CD4-positive, CD25-positive, alpha-beta regulatory T cell (primary cell): ENCODE data around the gene SWT1. TPM values are rescaled to one million over a fixed set of nuclear protein-coding genes. Genes with fewer than 3 reads are reported as not detected.
A peak's percentile ranks its signal among the peaks of the same experiment; 100 is the strongest.

Experiments
- ATAC-seq, 2 donors: fragments of 150-1000 bp; cut with Tn5 transposase; one replicate each; pipeline ENCODE4 v1.10.0; 2021; ENCODE audit warnings: low read depth in 2 of 2, moderate number of reproducible peaks in 2 of 2, moderate library complexity in 1 of 2
- DNase-seq, 3 donors: peaks; one replicate each; pipeline versions ENCODE4 v3.0.0 to v3.0.0-alpha.2; 2012 to 2022; ENCODE audit warnings: mixed read lengths in 1 of 3
- H3K27ac ChIP-seq: one replicate; pipeline ENCODE4 v1.7.0; 2013; ENCODE audit warnings: mild to moderate bottlenecking, low read length; ENCODE audit not compliant: insufficient read depth, poor library complexity, severe bottlenecking
- H3K27me3 ChIP-seq: one replicate; pipeline ENCODE4 v1.7.0; 2013; ENCODE audit warnings: low read length; ENCODE audit not compliant: control insufficient read depth, insufficient read depth
- H3K36me3 ChIP-seq: one replicate; pipeline ENCODE4 v1.7.0; 2013; ENCODE audit warnings: mild to moderate bottlenecking, low read length, moderate library complexity; ENCODE audit not compliant: control insufficient read depth, insufficient read depth
- H3K4me1 ChIP-seq: 2 replicates; pipeline ENCODE4 v1.7.0; 2013; ENCODE audit warnings: mild to moderate bottlenecking, low read length; ENCODE audit not compliant: insufficient read depth, control insufficient read depth, poor library complexity, severe bottlenecking
- H3K4me3 ChIP-seq: one replicate; pipeline ENCODE4 v1.7.0; 2013; ENCODE audit warnings: low read depth, mild to moderate bottlenecking, low read length, moderate library complexity
- H3K9me3 ChIP-seq, 2 experiments: 1 replicate in 1 of 2; 2 replicates in 1 of 2; pipeline ENCODE4 v1.7.0; 2013; ENCODE audit warnings: low read length in 2 of 2, mild to moderate bottlenecking in 1 of 2, moderate library complexity in 1 of 2; ENCODE audit not compliant: control insufficient read depth in 2 of 2
- H3K27ac Mint-ChIP-seq, 3 donors: one replicate each; pipeline ENCODE4 v1.8.0; 2020 to 2022; ENCODE audit warnings: mild to moderate bottlenecking in 3 of 3, mixed read lengths in 3 of 3, moderate library complexity in 2 of 3
- H3K27me3 Mint-ChIP-seq: one replicate; pipeline ENCODE4 v1.8.0; 2022; ENCODE audit warnings: mild to moderate bottlenecking, mixed read lengths
- H3K36me3 Mint-ChIP-seq: one replicate; pipeline ENCODE4 v1.8.0; 2020; ENCODE audit warnings: mixed read lengths
- H3K4me1 Mint-ChIP-seq, 4 donors: one replicate each; pipeline ENCODE4 v1.8.0; 2020 to 2022; ENCODE audit warnings: mixed read lengths in 4 of 4, mild to moderate bottlenecking in 1 of 4
- H3K4me3 Mint-ChIP-seq, 4 donors: one replicate each; pipeline ENCODE4 v1.8.0; 2020 to 2022; ENCODE audit warnings: mild to moderate bottlenecking in 4 of 4, mixed read lengths in 4 of 4, moderate library complexity in 3 of 4
- H3K9me3 Mint-ChIP-seq, 7 donors: one replicate each; pipeline ENCODE4 v1.8.0; 2020 to 2022; ENCODE audit warnings: mixed read lengths in 7 of 7, mild to moderate bottlenecking in 3 of 7, moderate library complexity in 2 of 7
- polyA plus RNA-seq, 4 donors: library from polyadenylated mRNA; unstranded; fragments of 300-500 nt; fragmentation: Illumina TruSeq; gene quantifications; one replicate each; pipeline ENCODE4 v1.2.3, GENCODE V29; 2021
- total RNA-seq: library from RNA; stranded (reverse); gene quantifications from one replicate; pipeline ENCODE4 v1.2.3, GENCODE V29; 2022

The SWT1 gene
- total and polyA plus RNA-seq, 5 donors from 2014 or later = 6.0 to 9.8 (median 8.1) TPM

DNA sequence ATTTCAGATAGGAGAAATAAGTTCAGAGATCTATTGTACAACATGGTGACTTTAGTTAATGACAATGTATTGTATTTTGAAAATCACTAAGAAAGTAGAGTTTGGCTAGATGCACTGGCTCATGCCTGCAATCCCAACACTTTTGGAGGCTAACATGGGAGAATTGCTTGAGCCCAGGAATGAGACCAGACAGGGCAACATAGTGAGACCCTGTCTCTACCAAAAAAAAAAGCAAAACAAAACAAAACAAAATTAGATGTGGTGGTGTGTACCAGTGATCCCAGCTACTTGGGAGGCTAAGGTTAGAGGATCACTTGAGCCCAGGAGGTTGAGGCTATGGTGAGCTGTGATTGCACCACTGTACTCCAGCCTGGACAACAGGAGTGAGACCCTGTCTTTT lies 132.9 kb downstream of the SWT1 start:
- Mint-ChIP-seq H3K9me3 (peaks cover 0 to 5% (median 0%) of the 10 kb centered on the region in 7 donors), H3K36me3 (peaks cover 21% of the 10 kb centered on the region), H3K27me3 (no peaks in the 10 kb centered on the region), H3K27ac (peak overlapping the region in 2 of 3 donors; percentile 4 to 39), H3K4me1 (peaks cover 19 to 66% (median 38%) of the 10 kb centered on the region in 4 donors), H3K4me3 (peak overlapping the region in 1 of 4 donors; percentile 22)
- Histone ChIP-seq H3K4me1 (peaks cover 3% of the 10 kb centered on the region), H3K27ac (no peak overlapping the region), H3K4me3 (no peak overlapping the region), H3K9me3 (no peaks in the 10 kb centered on the region), H3K27me3 (no peaks in the 10 kb centered on the region), H3K36me3 (peaks cover 6% of the 10 kb centered on the region)
- ATAC-seq (no peak), DNase-seq (no peak)

DNA sequence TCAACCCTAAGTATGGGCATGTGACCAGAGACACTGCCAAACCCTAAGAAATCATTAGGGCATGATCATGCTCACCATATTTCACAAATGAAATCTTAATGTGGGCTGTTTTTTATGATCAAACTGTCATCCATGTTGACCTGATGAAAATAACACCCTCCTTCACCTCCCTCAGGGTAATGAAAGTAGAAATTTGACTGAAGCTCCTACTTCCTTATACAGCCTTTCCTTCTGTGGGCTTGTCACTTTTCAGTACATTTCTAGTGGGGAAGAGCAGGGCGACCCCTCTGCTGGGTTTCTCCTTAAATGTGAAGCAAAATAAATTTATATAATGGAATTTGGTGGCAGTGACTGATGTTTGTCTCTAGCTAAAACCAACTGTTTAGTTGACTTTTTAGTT lies 134.2 kb downstream of the SWT1 start:
- Mint-ChIP-seq H3K4me1 (peaks cover 22 to 58% (median 32%) of the 10 kb centered on the region in 4 donors), H3K9me3 (peaks cover 0 to 5% (median 0%) of the 10 kb centered on the region in 7 donors), H3K27ac (peak overlapping the region in 1 of 3 donors; percentile 71), H3K4me3 (no peak overlapping the region), H3K27me3 (no peaks in the 10 kb centered on the region), H3K36me3 (peaks cover 30% of the 10 kb centered on the region)
- ATAC-seq = peak; percentile 9 to 21
- Histone ChIP-seq H3K4me1 (no peaks in the 10 kb centered on the region), H3K4me3 (no peak overlapping the region), H3K9me3 (no peaks in the 10 kb centered on the region), H3K36me3 (peaks cover 17% of the 10 kb centered on the region), H3K27ac (no peak overlapping the region), H3K27me3 (no peaks in the 10 kb centered on the region)
- no peak for DNase-seq

DNA sequence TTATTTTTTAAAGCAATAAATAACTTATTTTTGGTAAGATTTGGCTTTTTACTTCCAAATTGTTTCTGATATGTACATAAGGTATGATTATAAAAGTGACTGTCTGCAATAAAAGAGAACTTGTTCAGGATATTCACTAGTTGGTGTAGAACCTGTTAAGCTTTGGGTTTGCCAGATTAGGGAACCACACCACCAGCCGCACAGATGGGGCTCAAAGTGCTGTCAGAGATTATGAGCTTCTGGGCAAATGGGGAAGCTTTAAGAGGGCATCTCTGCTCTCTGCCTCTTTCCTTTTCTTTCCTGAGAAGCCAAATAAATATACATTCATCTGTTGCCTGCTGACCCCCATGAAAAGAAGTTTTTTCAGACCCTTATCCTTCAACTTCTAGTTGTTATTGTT lies 134.7 kb downstream of the SWT1 start:
- Mint-ChIP-seq H3K27ac (peak overlapping the region in 2 of 3 donors; percentile 43 to 71), H3K36me3 (peaks cover 35% of the 10 kb centered on the region)

DNA sequence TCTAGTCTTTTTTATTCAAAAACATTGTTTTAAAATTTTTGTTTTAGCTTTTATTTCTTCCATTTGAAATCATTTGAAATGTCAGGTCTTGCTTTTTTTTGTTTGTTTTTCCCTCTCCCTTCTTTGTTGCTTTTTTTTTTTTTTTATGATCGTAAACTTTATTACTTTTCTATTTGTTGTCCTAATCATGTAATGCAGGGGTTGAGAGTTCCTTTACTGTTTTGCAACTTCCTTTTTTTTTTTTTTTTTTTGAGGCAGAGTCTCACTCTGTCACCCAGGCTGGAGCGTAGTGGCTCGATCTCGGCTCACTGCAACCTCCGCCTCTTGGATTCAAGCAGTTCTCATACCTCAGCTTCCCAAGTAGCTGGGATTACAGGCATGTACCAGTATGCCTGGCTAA lies 135.3 kb downstream of the SWT1 start:
- no peaks in the 10 kb centered on the region for H3K27me3 Mint-ChIP-seq
- Histone ChIP-seq H3K27me3 (no peaks in the 10 kb centered on the region), H3K4me3 (no peak overlapping the region), H3K27ac (no peak overlapping the region), H3K36me3 (peaks cover 28% of the 10 kb centered on the region), H3K9me3 (no peaks in the 10 kb centered on the region), H3K4me1 (no peaks in the 10 kb centered on the region)
- H3K9me3 Mint-ChIP-seq = peaks cover 0 to 5% (median 0%) of the 10 kb centered on the region in 7 donors
- peak overlapping the region in 1 of 3 donors; percentile 71 for H3K27ac Mint-ChIP-seq
- peaks cover 40% of the 10 kb centered on the region for H3K36me3 Mint-ChIP-seq
- no peak for ATAC-seq
- no peak for DNase-seq
- H3K4me1 Mint-ChIP-seq = peaks cover 22 to 61% (median 31%) of the 10 kb centered on the region in 4 donors
- H3K4me3 Mint-ChIP-seq = no peak overlapping the region

More for the DNA sequence above, 134.7 kb downstream of the SWT1 start:
- no peak for ATAC-seq
- Mint-ChIP-seq H3K9me3 (peaks cover 0 to 5% (median 0%) of the 10 kb centered on the region in 7 donors), H3K27me3 (no peaks in the 10 kb centered on the region), H3K4me1 (peaks cover 22 to 56% (median 31%) of the 10 kb centered on the region in 4 donors), H3K4me3 (no peak overlapping the region)
- Histone ChIP-seq H3K4me3 (no peak overlapping the region), H3K9me3 (no peaks in the 10 kb centered on the region), H3K36me3 (peaks cover 22% of the 10 kb centered on the region), H3K27ac (no peak overlapping the region), H3K4me1 (no peaks in the 10 kb centered on the region), H3K27me3 (no peaks in the 10 kb centered on the region)
- no peak for DNase-seq

DNA sequence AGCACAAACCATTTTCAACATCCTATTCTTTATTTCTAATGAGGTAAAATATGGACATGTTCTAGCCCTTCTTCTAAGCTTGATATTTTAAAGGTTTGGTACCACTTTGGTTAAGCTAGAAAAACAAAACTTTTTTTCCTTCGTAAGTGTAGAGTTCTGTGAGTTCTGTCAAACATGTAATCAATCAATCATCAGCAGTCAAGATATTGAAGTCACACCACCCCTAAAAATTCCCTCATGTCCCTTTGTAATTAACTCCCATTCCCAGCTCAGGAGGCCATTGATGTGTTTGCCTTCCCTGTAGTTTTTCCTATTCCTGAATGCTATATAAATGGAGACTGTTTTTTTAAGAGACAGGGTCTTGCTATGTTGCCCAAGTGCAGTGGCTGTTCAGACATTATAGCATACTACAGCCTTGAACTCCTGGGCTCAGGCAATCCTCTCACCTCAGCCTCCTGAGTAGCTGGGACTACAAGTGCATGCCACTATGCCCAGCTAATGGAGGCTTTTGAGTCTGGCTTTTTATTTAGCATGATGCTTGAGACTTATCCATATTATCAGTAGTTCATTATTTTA lies 137.1 kb downstream of the SWT1 start:
- no peaks in the 10 kb centered on the region for H3K27me3 ChIP-seq
- peaks cover 22 to 60% (median 28%) of the 10 kb centered on the region in 4 donors for H3K4me1 Mint-ChIP-seq
- H3K27ac ChIP-seq = no peak overlapping the region
- H3K9me3 ChIP-seq = no peaks in the 10 kb centered on the region
- H3K27ac Mint-ChIP-seq = peak overlapping the region in 1 of 3 donors; percentile 75
- no peak for DNase-seq
- no peak for ATAC-seq
- no peak overlapping the region for H3K4me3 ChIP-seq
- H3K4me1 ChIP-seq = no peaks in the 10 kb centered on the region
- H3K9me3 Mint-ChIP-seq = peaks cover 0 to 4% (median 0%) of the 10 kb centered on the region in 7 donors
- no peak overlapping the region for H3K4me3 Mint-ChIP-seq
- peaks cover 54% of the 10 kb centered on the region for H3K36me3 Mint-ChIP-seq
- peaks cover 46% of the 10 kb centered on the region for H3K36me3 ChIP-seq
- H3K27me3 Mint-ChIP-seq = no peaks in the 10 kb centered on the region

DNA sequence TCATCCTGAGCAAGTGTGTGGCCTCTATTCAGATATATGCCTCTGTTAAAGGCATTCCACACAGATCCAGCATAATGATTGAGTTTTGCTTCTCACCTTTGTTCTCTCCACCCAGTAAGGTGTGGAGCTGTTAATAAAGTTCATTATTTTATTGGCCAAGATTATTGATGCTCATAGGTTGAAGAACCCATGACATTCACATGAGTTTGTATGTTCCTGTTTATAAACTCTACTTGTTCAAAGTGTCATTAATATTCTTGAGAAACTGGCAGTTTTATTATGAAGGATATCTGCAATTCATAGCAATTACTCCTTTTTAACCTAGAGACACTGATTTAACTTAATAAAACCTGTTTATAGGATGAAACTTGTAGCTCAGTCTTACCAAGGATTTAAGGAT lies 138.1 kb downstream of the SWT1 start:
- H3K27ac Mint-ChIP-seq = peak overlapping the region in 2 of 3 donors; percentile 8 to 45
- H3K27me3 Mint-ChIP-seq = no peaks in the 10 kb centered on the region
- no peaks in the 10 kb centered on the region for H3K4me1 ChIP-seq
- peaks cover 0 to 3% (median 0%) of the 10 kb centered on the region in 7 donors for H3K9me3 Mint-ChIP-seq
- H3K4me3 Mint-ChIP-seq = no peak overlapping the region
- ATAC-seq (no peak), DNase-seq (no peak)
- no peaks in the 10 kb centered on the region for H3K27me3 ChIP-seq
- peaks cover 19 to 56% (median 26%) of the 10 kb centered on the region in 4 donors for H3K4me1 Mint-ChIP-seq
- peaks cover 54% of the 10 kb centered on the region for H3K36me3 Mint-ChIP-seq
- no peak overlapping the region for H3K4me3 ChIP-seq
- H3K9me3 ChIP-seq = no peaks in the 10 kb centered on the region
- peaks cover 56% of the 10 kb centered on the region for H3K36me3 ChIP-seq
- H3K27ac ChIP-seq = no peak overlapping the region

DNA sequence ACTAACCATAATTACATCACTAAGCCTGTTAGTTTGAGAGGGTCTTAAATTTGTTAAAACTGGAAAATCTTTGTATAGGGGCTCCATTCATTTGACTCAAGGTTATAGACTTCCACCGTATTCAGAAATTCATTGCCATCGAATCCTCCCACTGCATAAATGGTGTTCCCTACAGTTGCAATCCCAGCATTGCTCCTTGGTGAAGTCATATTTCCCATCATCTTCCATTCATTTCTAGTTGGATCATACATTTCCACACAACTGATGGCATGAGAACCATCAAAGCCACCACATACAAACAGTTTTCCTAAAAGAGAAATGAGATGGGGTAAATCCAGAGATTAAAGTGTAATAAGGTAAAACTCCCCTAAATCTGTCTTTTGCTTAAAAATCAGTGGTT lies 141.0 kb downstream of the SWT1 start:
- H3K4me1 ChIP-seq = no peaks in the 10 kb centered on the region
- Mint-ChIP-seq H3K9me3 (peaks cover 0 to 3% (median 0%) of the 10 kb centered on the region in 7 donors), H3K27ac (peak overlapping the region in 1 of 3 donors; percentile 55), H3K4me1 (peaks cover 14 to 38% (median 24%) of the 10 kb centered on the region in 4 donors), H3K36me3 (peaks cover 58% of the 10 kb centered on the region), H3K4me3 (no peak overlapping the region), H3K27me3 (no peaks in the 10 kb centered on the region)
- no peak for DNase-seq
- H3K4me3 ChIP-seq = no peak overlapping the region
- no peak overlapping the region for H3K27ac ChIP-seq
- H3K27me3 ChIP-seq = no peaks in the 10 kb centered on the region
- peaks cover 85% of the 10 kb centered on the region for H3K36me3 ChIP-seq
- no peak for ATAC-seq
- H3K9me3 ChIP-seq = no peaks in the 10 kb centered on the region

DNA sequence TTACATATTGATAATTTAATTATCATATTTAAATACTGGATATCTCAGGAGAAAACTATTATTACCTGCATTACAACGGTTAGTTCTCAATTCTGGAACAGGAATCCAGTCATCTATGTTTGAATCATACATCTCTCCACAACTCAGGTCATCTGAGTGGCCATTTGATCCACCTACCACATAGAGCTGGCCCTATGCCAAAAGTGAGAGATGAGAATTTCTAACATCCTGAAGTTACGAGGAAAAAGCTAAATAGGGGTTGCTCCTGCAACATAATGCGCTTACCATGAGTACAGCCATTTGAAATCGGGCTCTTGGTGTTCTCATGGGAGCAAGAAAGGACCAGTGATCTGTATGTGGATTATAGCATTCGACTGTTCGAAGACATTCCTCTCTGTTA lies 143.2 kb downstream of the SWT1 start:
- Mint-ChIP-seq H3K4me1 (peaks cover 7 to 29% (median 22%) of the 10 kb centered on the region in 4 donors), H3K36me3 (peaks cover 58% of the 10 kb centered on the region), H3K27me3 (no peaks in the 10 kb centered on the region), H3K4me3 (no peak overlapping the region), H3K27ac (no peak overlapping the region), H3K9me3 (peaks cover 0 to 2% (median 0%) of the 10 kb centered on the region in 7 donors)
- Histone ChIP-seq H3K27me3 (no peaks in the 10 kb centered on the region), H3K9me3 (no peaks in the 10 kb centered on the region), H3K27ac (no peak overlapping the region), H3K4me3 (no peak overlapping the region), H3K4me1 (no peaks in the 10 kb centered on the region), H3K36me3 (peaks cover 98% of the 10 kb centered on the region)
- DNase-seq (no peak), ATAC-seq (no peak)
